HG03060 (cell line): ENCODE measurements around the gene SPDL1.

ENCODE experiments used
- ATAC-seq: cut with Tn5 transposase; IDR thresholded peaks from one replicate; pipeline ENCODE4 v1.9.1; 2021; ENCODE audit warnings: low read depth, moderate number of reproducible peaks; ENCODE audit not compliant: unreplicated experiment

The SPDL1 gene, protein sequence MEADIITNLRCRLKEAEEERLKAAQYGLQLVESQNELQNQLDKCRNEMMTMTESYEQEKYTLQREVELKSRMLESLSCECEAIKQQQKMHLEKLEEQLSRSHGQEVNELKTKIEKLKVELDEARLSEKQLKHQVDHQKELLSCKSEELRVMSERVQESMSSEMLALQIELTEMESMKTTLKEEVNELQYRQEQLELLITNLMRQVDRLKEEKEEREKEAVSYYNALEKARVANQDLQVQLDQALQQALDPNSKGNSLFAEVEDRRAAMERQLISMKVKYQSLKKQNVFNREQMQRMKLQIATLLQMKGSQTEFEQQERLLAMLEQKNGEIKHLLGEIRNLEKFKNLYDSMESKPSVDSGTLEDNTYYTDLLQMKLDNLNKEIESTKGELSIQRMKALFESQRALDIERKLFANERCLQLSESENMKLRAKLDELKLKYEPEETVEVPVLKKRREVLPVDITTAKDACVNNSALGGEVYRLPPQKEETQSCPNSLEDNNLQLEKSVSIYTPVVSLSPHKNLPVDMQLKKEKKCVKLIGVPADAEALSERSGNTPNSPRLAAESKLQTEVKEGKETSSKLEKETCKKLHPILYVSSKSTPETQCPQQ

DNA sequence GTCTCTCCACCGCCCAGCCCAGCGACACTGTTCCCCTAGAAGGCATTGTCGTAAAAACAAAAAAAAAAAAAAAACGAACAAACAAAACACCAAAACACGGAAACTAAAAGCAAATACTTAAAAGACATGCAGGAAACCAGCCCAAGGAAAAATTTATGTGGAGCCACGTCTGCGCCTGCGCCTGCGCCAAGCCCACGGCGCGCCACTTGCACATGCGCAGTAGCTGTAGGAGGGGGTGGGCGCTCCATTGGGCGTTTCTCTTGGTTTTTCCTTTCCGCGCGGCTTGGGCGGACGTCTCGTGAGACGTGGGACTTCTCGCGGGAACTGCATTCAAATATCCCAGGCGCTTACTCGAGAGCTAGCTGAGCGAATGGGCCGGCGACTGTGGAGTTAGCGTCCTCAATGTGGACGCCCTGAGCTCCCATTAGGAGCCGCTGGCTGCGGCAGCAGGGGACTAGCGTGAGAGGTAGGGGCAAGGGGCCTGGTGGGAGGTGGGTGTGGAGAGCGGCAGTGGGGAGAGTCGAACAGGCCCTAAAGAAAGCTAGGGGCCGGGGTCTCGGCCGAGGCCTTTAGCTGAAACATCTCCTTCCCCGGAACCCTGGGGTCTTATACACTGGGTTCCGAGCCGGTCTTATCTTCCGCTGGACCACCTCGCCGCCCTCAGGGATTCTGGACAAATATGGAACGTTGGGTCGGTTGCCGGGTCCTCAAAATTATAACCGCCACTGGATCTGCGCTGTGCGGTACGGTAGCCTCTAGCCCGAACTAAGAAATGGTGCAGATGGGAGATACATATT, at the start of gene SPDL1:
TSS of gene SPDL1 (plus strand) at position 350 of the 797 bp plus-strand sequence. CDS start 4,644 bp downstream, outside the sequence.
- peak; percentile 82 for ATAC-seq

DNA sequence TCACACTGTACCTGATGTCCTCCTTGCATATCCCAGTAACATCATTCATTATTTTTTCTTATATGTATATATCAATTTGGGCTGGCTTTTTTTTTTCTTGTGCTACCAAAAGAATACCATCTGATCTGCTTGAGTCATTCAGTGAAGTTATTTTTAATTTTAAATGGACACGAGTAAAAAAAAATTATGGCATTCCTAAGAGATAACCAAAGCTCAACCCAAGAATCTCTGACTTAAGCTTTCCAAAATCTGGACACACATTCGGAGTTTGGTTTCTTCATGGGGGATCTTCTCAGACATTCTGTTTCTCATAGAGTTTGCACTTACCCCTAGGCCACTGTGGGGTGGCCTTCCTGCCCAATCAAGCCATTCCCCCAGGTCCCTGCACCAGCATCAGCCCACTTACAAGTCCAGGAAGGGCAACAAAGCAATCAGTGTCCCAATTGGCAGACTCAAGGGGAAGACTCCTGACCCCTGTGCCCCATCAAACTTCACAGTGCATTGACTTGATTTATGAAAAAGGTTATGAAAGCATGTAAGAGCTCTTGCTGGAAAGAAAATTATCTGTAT, 49.2 kb upstream of the SPDL1 start:
- no peak for ATAC-seq

DNA sequence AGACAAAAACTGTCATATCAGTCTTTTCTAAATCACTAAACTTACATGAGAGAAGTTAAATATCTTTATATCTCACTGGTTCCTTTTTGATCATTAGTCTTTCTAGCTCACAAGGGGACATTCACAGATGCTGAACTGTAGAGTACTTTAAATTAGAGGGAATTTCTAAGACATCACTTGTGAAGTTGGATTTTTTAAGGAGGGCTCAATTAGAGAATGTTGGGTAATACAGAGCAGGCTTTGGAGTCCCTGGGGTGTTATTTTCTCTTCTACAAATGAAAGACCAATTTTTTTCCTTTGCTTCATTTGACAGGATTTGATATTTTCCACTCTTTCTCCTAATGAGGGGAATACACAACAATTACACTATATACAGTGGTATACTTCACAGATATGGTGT, 48.6 kb upstream of the SPDL1 start:
- ATAC-seq, result no peak

- ATAC-seq, result no peak
Measured at GRCh38 chr5:169538944-169539343, 44.6 kb upstream of the SPDL1 start.

DNA sequence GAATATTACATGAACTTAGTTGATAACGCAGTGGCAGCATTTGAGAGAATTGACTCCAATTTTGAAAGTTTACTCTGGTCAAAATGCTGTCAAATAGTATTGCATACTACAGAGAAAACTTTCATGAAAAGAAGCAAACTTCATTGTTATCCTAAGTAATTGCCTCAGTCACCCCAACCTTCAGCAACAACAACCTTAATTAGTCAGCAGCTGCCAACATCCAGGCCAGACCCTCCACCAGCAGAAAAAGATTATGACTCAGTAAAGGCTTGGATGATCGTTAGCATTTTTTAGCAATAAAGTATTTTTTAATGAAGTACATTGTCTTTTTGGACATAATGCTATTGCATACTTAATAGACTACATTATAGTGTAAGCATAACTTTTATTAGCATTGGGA, 40.8 kb upstream of the SPDL1 start:
- ATAC-seq, result no peak

GRCh38 chr5:169544264-169544950, 39.2 kb upstream of the SPDL1 start:
- no peak for ATAC-seq

DNA sequence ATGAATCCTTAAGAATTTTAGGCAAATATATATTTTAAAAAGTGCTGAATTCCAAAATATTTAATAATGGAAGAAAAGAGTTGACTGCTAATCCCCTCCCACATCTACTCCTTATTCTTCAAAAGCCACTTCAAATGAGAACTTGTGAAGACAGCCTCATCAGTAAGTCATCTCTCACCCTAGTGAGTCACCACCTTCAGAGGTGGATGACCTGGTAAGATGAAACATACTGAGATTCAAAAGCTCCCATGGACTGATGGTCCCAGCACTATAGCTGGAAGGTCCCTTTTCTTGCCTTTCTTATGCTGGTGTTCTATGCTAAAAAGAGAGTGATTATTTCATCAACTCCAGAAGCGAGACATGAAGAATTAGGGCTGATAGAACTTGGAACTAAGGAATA, 37.8 kb upstream of the SPDL1 start:
- no peak for ATAC-seq

DNA sequence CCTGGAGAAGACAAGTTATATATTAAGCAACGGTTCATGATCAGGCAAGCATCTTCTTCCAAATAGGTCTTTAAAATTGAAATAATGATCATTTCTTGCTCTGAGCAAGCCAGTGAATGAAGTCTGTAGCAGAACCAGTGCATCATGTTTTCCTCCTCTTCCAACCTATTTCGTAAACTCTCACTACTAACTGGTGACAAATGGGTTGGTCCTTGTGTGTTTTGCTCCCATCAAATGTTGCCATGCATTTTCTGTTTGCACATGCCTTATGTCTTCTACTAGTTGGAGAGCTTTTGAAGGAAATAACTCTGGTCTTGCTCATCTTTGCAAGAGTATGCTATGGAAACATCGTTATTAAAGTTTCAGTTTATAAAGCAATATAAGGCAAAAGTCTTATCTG, 37.2 kb upstream of the SPDL1 start:
- ATAC-seq, result no peak

DNA sequence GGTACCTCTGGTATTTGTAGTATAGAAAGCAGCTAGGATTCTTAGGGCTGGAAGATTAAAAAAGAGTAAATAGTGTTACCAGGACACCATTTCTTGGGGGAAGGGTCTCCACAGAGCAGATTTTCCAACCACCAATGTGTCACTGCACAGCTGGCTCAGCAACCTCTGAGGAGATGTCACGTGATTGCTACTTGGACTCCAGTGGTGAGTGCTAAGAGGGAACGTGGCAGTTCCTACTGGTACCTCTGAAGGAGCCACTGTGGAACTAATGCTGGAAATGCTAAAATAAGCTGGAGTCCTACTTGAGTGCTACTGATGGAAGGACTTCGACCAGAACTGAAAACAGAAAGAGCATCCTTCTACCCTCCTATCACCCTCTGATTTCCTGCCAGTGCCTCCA, 36.1 kb upstream of the SPDL1 start:
- ATAC-seq, result no peak

GRCh38 chr5:169548315-169548714, 35.3 kb upstream of the SPDL1 start:
- ATAC-seq, result no peak

DNA sequence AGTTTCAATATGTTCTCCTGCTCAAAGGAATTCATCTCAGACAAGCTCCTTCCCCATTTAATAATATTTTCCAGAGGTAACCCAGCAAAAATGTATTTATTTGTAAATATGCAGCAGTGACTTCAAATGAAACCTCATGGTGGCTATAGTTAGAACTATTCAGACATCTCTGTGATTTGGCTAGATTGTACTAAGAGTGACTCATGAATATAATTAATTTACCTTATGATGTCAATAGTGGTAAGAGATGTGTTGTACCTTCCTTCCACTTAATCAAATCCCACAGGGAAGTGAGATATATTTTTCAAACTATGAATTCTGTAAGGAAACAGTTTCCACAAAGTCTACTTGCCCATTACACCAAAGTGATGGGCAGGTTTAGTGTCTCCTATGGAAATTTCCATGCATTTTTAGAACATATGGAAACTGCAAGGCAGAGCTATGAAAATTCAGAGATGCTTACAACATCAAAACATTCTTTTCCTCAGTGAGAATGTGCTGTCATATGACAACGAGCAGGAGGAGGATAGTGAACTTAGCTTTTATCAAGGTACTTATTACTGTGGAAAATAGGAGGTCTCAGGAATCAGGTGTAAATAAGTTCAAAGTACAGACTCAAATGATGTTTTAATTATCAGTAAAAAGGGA, 34.0 kb upstream of the SPDL1 start:
- no peak for ATAC-seq

DNA sequence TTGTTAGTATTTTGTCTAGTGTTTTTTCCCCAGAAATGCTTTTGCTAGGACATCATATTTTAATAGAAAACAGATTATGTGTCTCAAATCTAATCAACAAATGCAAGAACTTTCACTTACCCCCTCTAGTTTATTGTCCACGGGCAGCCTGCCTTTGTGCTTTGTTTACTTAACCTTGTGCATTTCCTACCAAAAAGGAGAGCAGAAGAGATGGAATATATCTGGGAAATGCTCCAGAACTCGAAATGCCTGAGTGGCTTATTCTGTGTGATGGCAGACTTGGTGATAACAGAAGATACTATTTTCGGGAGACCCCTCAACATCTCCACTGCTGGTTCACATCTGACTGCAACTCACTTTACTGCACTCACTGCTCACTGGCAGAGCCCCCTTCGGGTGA, 33.3 kb upstream of the SPDL1 start:
- ATAC-seq, result no peak

- ATAC-seq, result no peak
Measured at GRCh38 chr5:169551146-169551545, 32.4 kb upstream of the SPDL1 start.

DNA sequence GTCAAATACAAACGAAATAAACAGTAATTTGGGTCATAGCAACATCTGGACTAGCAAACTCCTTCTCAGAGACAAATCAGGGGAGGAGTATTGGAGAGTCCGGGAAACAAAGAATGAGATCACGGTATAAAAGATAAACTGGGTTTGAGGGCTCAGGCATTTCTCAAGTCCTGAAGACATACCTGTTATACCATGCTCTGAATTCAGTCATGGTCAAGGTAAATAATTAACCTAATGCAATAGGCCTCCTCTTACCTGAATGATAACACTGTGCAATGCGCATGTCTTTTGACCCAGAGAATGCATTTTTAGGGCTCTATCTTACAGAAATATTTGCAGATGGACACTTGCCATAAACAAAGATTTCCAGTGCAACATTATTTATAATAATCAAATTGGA, 31.9 kb upstream of the SPDL1 start:
- ATAC-seq, result no peak

GRCh38 chr5:169554251-169554650, 29.3 kb upstream of the SPDL1 start:
- peak; percentile 62 for ATAC-seq

DNA sequence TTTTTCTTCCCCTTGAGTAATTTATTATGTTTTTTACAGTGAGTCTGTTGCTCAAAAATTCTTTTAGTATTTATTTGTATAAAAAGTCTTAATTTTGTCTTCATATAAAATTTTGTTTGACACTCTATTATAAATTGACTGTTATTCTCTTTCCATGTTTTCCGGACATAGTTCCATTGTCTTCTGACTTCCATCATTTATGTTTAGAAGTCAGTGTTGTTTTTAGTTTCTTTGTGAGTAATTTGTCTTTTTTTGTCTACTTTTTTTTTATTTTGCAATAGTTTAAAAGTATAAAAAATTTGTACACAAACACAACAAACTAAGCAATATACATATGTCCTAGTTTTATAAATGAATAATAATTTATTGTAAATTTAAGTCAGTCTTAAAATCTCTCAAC, 25.7 kb upstream of the SPDL1 start:
- no peak for ATAC-seq

DNA sequence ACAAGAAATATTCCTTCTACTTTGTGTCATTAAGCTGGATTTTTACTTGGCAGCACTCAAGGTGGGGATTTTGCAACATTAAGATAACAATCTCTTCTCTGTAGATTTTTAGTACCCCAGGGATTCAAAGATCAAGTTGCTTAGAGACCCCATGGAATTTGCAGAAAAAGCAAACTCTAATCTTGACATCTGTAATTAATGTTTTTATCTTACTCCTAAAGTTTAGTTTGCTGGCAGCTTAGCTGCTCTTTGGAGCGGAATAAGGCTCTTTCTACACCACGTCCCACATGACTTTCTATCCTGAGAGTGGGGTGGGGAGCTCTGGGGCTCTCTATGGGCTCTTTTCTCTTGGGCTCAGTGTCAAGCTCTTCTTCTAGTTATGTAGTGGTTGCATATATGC, 21.7 kb upstream of the SPDL1 start:
- ATAC-seq, result no peak

DNA sequence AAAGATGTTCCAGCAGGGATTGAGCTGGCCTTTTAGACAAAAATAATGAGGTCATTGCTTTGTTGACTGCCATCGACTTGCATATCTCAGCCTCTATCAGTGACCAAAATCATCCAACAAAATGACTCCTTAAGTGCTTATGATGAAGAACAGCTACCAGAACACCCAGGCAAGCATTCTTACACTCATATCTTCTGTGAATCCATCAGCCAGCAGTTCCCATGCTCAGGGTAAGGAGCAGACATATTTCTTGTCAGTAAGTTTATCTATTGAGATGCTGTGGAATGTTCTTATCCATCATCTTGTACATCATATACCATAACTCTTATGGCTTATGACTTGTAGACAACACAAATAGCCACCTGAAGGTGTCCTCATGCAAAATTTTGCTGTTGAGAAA, 20.2 kb upstream of the SPDL1 start:
- no peak for ATAC-seq

GRCh38 chr5:169566202-169566601, 17.4 kb upstream of the SPDL1 start:
- ATAC-seq, result no peak

DNA sequence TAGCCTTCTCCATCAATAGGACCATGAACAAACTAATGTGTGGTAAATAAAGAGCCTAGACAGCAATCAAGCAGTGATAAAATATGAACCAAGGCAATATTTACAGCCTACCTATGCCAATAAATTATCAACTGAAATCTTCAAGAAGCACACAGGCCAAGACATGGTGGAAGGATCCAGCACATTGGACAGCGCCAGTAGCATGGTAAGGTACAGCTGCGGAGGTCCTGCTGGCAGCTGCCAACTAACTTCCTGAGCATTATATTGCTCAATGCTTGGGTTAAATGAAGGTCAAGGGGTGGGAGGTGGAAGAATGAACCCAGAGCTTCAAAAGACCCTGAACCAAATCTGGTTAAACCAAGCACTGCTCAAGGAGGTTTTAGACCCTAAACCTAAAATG, 16.5 kb upstream of the SPDL1 start:
- ATAC-seq, result no peak
